ENCODE measurements around the gene FRK.

DNA sequence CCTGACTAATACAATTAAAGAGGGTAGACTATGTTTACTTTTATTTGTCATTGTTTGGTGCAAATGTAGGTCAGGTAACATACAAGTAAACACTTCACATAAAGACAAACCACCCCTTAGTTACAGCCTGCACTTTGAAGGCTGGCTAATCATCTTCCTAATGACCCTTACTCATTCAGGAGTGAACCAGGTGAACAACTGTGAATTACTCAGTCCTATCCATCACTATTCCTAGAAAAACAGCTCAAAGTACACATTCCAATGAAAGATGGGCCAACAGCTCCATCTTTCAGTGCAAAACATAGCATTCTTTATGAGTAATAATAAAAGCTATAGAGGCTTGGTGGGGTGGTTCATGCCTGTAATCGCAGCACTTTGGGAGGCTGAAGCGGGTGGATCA lies 78.2 kb downstream of the FRK start:
- TF ChIP-seq, protein P1, sequence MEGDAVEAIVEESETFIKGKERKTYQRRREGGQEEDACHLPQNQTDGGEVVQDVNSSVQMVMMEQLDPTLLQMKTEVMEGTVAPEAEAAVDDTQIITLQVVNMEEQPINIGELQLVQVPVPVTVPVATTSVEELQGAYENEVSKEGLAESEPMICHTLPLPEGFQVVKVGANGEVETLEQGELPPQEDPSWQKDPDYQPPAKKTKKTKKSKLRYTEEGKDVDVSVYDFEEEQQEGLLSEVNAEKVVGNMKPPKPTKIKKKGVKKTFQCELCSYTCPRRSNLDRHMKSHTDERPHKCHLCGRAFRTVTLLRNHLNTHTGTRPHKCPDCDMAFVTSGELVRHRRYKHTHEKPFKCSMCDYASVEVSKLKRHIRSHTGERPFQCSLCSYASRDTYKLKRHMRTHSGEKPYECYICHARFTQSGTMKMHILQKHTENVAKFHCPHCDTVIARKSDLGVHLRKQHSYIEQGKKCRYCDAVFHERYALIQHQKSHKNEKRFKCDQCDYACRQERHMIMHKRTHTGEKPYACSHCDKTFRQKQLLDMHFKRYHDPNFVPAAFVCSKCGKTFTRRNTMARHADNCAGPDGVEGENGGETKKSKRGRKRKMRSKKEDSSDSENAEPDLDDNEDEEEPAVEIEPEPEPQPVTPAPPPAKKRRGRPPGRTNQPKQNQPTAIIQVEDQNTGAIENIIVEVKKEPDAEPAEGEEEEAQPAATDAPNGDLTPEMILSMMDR (conservative IDR thresholded peaks at IDR 0.05 in 1 of 2, IDR thresholded peaks at IDR 0.05 in 1 of 2; ENCODE audit: extremely low read depth in 1 of 2, insufficient read depth in 1 of 2, low read depth in 1 of 2, low read length in 2 of 2): no peak
- no peak for TF ChIP-seq EZH2 (IDR thresholded peaks at IDR 0.05; ENCODE audit: borderline replicate concordance, low read length)
